HepG2 (cell line): ENCODE measurements around the gene TSC1. TPM values are rescaled to one million over a fixed set of nuclear protein-coding genes. Genes with fewer than 3 reads are reported as not detected.

Experiments used
- ATAC-seq: fragments of 200-7000 bp; cut with Tn5 transposase; 3 replicates; pipeline ENCODE4 v1.9.1; 2020; ENCODE audit warnings: mild to moderate bottlenecking, moderate library complexity
- BruUV-seq: library from RNA; stranded (reverse); fragments of 400-500 nt; replicated peaks from 2 replicates; lab custom pipeline; 2021; lab: Mats Ljungman, UMichigan
- CTCF ChIA-PET: fragments of 300-600 bp; formaldehyde crosslinking; extraction: SDS; loops from one replicate; lab custom pipeline; 2021; ENCODE audit warnings: low total read pairs, inconsistent platforms, low intra/inter-chr PET ratio; lab: Yijun Ruan, JAX
- POLR2A ChIA-PET: fragments of 350-600 bp; sonication (Branson Sonifier 250); formaldehyde crosslinking; loops from one replicate; lab custom pipeline; 2020; ENCODE audit warnings: antibody characterized with exemption, inconsistent platforms; lab: Yijun Ruan, JAX
- DNase-seq: peaks from one replicate; pipeline ENCODE4 v3.0.0-alpha.2; 2015; ENCODE audit warnings: low spot score
- FAIRE-seq: peaks from 3 replicates; lab custom pipeline; 2011; peaks lifted over from hg19 to GRCh38; lab: Jason Lieb, UNC
- H2AFZ ChIP-seq: one replicate; pipeline ENCODE4 v1.6.1; 2011; ENCODE audit warnings: low read length, inconsistent platforms
- H3K27ac ChIP-seq: fragments of 300-600 bp; 3 replicates; pipeline ENCODE4 v1.8.0; 2011; ENCODE audit warnings: mixed run types, mild to moderate bottlenecking, mixed read lengths, low read length, inconsistent platforms; ENCODE audit not compliant: insufficient read depth; ENCODE audit errors: extremely low read length
- H3K27me3 ChIP-seq, 2 experiments: fragments of 200-600 bp in 1 of 2; 2 replicates in 1 of 2; 3 replicates in 1 of 2; pipeline versions ENCODE4 v1.6.0 to v1.8.0; 2011; ENCODE audit warnings: low read length in 2 of 2, mild to moderate bottlenecking in 2 of 2, moderate library complexity in 2 of 2, inconsistent platforms in 1 of 2; ENCODE audit not compliant: insufficient read depth in 2 of 2, control insufficient read depth in 1 of 2
- H3K36me3 ChIP-seq, 2 experiments: fragments of 200-600 bp in 1 of 2; replicated peaks in 1 of 2; 2 replicates in 1 of 2; 3 replicates in 1 of 2; pipeline versions ENCODE4 v1.5.1 to v1.8.0; 2011; ENCODE audit warnings: low read length in 2 of 2, inconsistent platforms in 1 of 2; ENCODE audit not compliant: insufficient read depth in 2 of 2, control insufficient read depth in 1 of 2
- H3K4me1 ChIP-seq: 2 replicates; pipeline ENCODE4 v1.5.1; 2012; ENCODE audit warnings: low read length, inconsistent platforms; ENCODE audit not compliant: insufficient read depth
- H3K4me2 ChIP-seq: 2 replicates; pipeline ENCODE4 v1.6.0; 2011; ENCODE audit warnings: low read depth, low read length, inconsistent platforms
- H3K4me3 ChIP-seq, 3 experiments: fragments of 200-600 bp in 1 of 3; sonication (generic), shearing (Covaris generic) in 1 of 3; replicated peaks in 1 of 3; 2 replicates each; pipeline ENCODE4 v1.5.1; 2011 to 2016; ENCODE audit warnings: low read length in 3 of 3, inconsistent platforms in 2 of 3, low read depth in 2 of 3, mild to moderate bottlenecking in 2 of 3, control low read depth in 1 of 3, mixed read lengths in 1 of 3; ENCODE audit not compliant: insufficient read depth in 1 of 3
- H3K79me2 ChIP-seq: one replicate; pipeline ENCODE4 v1.6.1; 2011; ENCODE audit warnings: low read length, inconsistent platforms; ENCODE audit not compliant: insufficient read depth
- H3K9ac ChIP-seq: 2 replicates; pipeline ENCODE4 v1.6.0; 2011; ENCODE audit warnings: mild to moderate bottlenecking, low read depth, low read length, inconsistent platforms; ENCODE audit not compliant: insufficient read depth
- H3K9me3 ChIP-seq: 2 replicates; pipeline ENCODE4 v1.5.1; 2012; ENCODE audit warnings: mild to moderate bottlenecking, low read length
- H4K20me1 ChIP-seq: 2 replicates; pipeline ENCODE4 v1.6.0; 2011; ENCODE audit warnings: inconsistent platforms, mild to moderate bottlenecking, low read length, moderate library complexity; ENCODE audit not compliant: insufficient read depth
- DMTF1 ChIP-seq: sonication (generic); formaldehyde crosslinking; IDR thresholded peaks from 2 replicates; pipeline ENCODE4 v1.4.0; 2020; ENCODE audit warnings: mild to moderate bottlenecking, missing genetic modification reagents
- GPBP1L1 ChIP-seq: sonication (generic); formaldehyde crosslinking; IDR thresholded peaks from 2 replicates; pipeline ENCODE4 v1.5.0; 2020; ENCODE audit warnings: mild to moderate bottlenecking, missing genetic modification reagents
- PRPF4 ChIP-seq: fragments of 200-400 bp; formaldehyde crosslinking; IDR thresholded peaks from 2 replicates; pipeline ENCODE4 v1.6.1; 2016; ENCODE audit warnings: low read length, low read depth; ENCODE audit not compliant: poor library complexity, severe bottlenecking
- WIZ ChIP-seq: sonication (generic); formaldehyde crosslinking; IDR thresholded peaks from 2 replicates; pipeline ENCODE4 v1.5.1; 2020; ENCODE audit warnings: mild to moderate bottlenecking, missing genetic modification reagents
- ZMYM3 ChIP-seq: sonication (generic); formaldehyde crosslinking; IDR thresholded peaks from 2 replicates; pipeline ENCODE4 v1.5.1; 2020; ENCODE audit warnings: mild to moderate bottlenecking, missing genetic modification reagents
- ZNF124 ChIP-seq: sonication (generic); formaldehyde crosslinking; IDR thresholded peaks from 2 replicates; pipeline ENCODE4 v1.4.0; 2020; ENCODE audit warnings: missing genetic modification reagents
- ZNF609 ChIP-seq: sonication (generic); formaldehyde crosslinking; IDR thresholded peaks from 2 replicates; pipeline ENCODE4 v1.4.0; 2020; ENCODE audit warnings: mild to moderate bottlenecking, missing genetic modification reagents, borderline replicate concordance
- ZNF629 ChIP-seq: sonication (generic); formaldehyde crosslinking; conservative IDR thresholded peaks from 2 replicates; pipeline ENCODE4 v1.5.0; 2020; ENCODE audit warnings: missing genetic modification reagents
- ZNF768 ChIP-seq: sonication (generic); formaldehyde crosslinking; IDR thresholded peaks from 2 replicates; pipeline ENCODE4 v1.4.0; 2020; ENCODE audit warnings: missing genetic modification reagents
- WGBS: methylation state at CpG from one replicate; pipeline ENCODE4 v1.1.6; 2017; ENCODE audit warnings: low lambda C conversion rate; 5-methylcytosine and 5-hydroxymethylcytosine counted together
- in situ Hi-C: cut with HindIII; loops from 2 replicates; pipeline ENCODE4 v1.10.0; 2017; ENCODE audit warnings: low pct_unique_long_range_greater_than_20kb; ENCODE audit not compliant: extremely low pct_ligation_motif_present
- intact Hi-C: fragments of 100-400 bp; cut with micrococcal nuclease; formaldehyde crosslinking; loops from one replicate; pipeline ENCODE4 v1.10.0; 2022; ENCODE audit not compliant: unreplicated experiment
- polyA plus RNA-seq, 8 experiments: library from polyadenylated mRNA; depleted of rRNA in 3 of 8; stranded (reverse) in 7 of 8; unstranded in 1 of 8; fragments of >200 nt; fragmentation: Illumina TruSeq in 4 of 8; extraction: Trizol in 4 of 8; gene quantifications; 2 replicates each; pipeline versions ENCODE4 v1.2.1 to v1.2.3, GENCODE V29; 2011 to 2016; ENCODE audit warnings: low read depth in 4 of 8, missing spikeins in 1 of 8, mixed read lengths in 1 of 8; ENCODE audit not compliant: insufficient read depth in 1 of 8
- total RNA-seq, 5 experiments: library from RNA; depleted of rRNA; stranded (reverse); fragments of >200 nt; fragmentation: Illumina TruSeq; extraction: Trizol; gene quantifications; 2 replicates each; pipeline ENCODE4 v1.2.3, GENCODE V29; 2016; ENCODE audit warnings: low read depth in 1 of 5

TSC1 gene
- total and polyA plus RNA-seq, 2 of the 13 experiments (the other 11 are each of a cell fraction or from before 2014, with no cell fraction given) = 31.6 to 66.1 TPM

GRCh38 chr9:132854832-132855231 lies 89.6 kb downstream of the TSC1 start:
- CTCF ChIA-PET = no interaction called here
- no peak for TF ChIP-seq ZNF768 (CRISPR knock-in tag)
- TF ChIP-seq PRPF4 = no peak
- no peak for TF ChIP-seq ZNF609 (CRISPR knock-in tag)
- TF ChIP-seq DMTF1 (CRISPR knock-in tag) = no peak
- TF ChIP-seq ZNF629 = no peak
- TF ChIP-seq ZNF124 = no peak
- no peak for TF ChIP-seq ZMYM3
- no peak for TF ChIP-seq GPBP1L1 (CRISPR knock-in tag)
- no peak for TF ChIP-seq WIZ (CRISPR knock-in tag)

More at GRCh38 chr9:132854832-132855231, 89.6 kb downstream of the TSC1 start:
- Histone ChIP-seq H3K9me3 (no peaks in the 10 kb centered on the region), H3K4me1 (peaks cover 13% of the 10 kb centered on the region), H3K4me3 (no peak overlapping the region), H3K27me3 (peaks cover 0 to 7% of the 10 kb centered on the region in 2 experiments; a peak in 1 of 5 replicates), H3K27ac (no peak overlapping the region), H3K9ac (no peak overlapping the region), H4K20me1 (no peaks in the 10 kb centered on the region), H3K36me3 (no peaks in the 10 kb centered on the region), H3K4me2 (no peak overlapping the region), H2AFZ (no peak overlapping the region), H3K79me2 (no peaks in the 10 kb centered on the region)
- DNase-seq (no peak), ATAC-seq (no peak), FAIRE-seq (no peak)
- 59% methylated on average over 10 of the region's 10 CpGs for WGBS
- intact Hi-C loops (no loop called here), in situ Hi-C loops (no loop called here)
- POLR2A ChIA-PET = no interaction called here
- no TSS peak for BruUV-seq
